CD4-positive, alpha-beta T cell (primary cell): ENCODE data around the gene SAMHD1. TPM values are rescaled to one million over a fixed set of nuclear protein-coding genes. Genes with fewer than 3 reads are reported as not detected.
A peak's percentile ranks its signal among the peaks of the same experiment; 100 is the strongest.
"Not testable (repeated sequence)": the region's sequence is repeated elsewhere in the genome, so short reads cannot be mapped to it uniquely, and the experiment has no call there.

Source experiments
- ATAC-seq: fragments of 200-7000 bp; cut with Tn5 transposase; one replicate; pipeline ENCODE4 v1.10.0; 2022; ENCODE audit warnings: mild to moderate bottlenecking; ENCODE audit not compliant: poor library complexity
- CTCF ChIA-PET: fragments of 350-600 bp; sonication (Branson Sonifier 250); formaldehyde crosslinking; loops from one replicate; lab custom pipeline; 2021; ENCODE audit warnings: antibody characterized with exemption, inconsistent platforms; lab: Charles Lee
- POLR2A ChIA-PET: fragments of 350-600 bp; sonication (Branson Sonifier 250); formaldehyde crosslinking; loops from one replicate; lab custom pipeline; 2021; ENCODE audit warnings: antibody characterized with exemption, inconsistent platforms; lab: Charles Lee
- DNase-seq, 14 experiments: peaks; one replicate each; pipeline ENCODE4 v3.0.0-alpha.2; 2013 to 2020; ENCODE audit warnings: mixed read lengths in 2 of 14
- H3K27ac ChIP-seq, 2 donors: one replicate each; pipeline versions ENCODE4 v1.5.1 to v1.7.0; 2013; ENCODE audit warnings: low read length in 2 of 2, low read depth in 1 of 2, mild to moderate bottlenecking in 1 of 2
- H3K27me3 ChIP-seq, 2 experiments: 1 replicate in 1 of 2; 2 replicates in 1 of 2; pipeline versions ENCODE4 v1.6.1 to v1.7.0; 2013; ENCODE audit warnings: low read length in 2 of 2, control low read depth in 1 of 2, mild to moderate bottlenecking in 1 of 2, moderate library complexity in 1 of 2; ENCODE audit not compliant: insufficient read depth in 2 of 2, control insufficient read depth in 1 of 2
- H3K36me3 ChIP-seq: one replicate; pipeline ENCODE4 v1.6.1; 2013; ENCODE audit warnings: low read length, control low read depth; ENCODE audit not compliant: insufficient read depth
- H3K4me1 ChIP-seq: one replicate; pipeline ENCODE4 v1.6.1; 2013; ENCODE audit warnings: low read length, control low read depth; ENCODE audit not compliant: insufficient read depth
- H3K4me3 ChIP-seq: one replicate; pipeline ENCODE4 v1.5.1; 2013; ENCODE audit warnings: mild to moderate bottlenecking, low read length, moderate library complexity
- H3K9me3 ChIP-seq, 2 experiments: 1 replicate in 1 of 2; 2 replicates in 1 of 2; pipeline versions ENCODE4 v1.6.1 to v1.7.0; 2013; ENCODE audit warnings: low read length in 2 of 2, mild to moderate bottlenecking in 2 of 2, control low read depth in 1 of 2, moderate library complexity in 1 of 2; ENCODE audit not compliant: control insufficient read depth in 1 of 2, insufficient read depth in 1 of 2
- H3K27ac Mint-ChIP-seq: one replicate; pipeline ENCODE4 v1.8.0; 2020; ENCODE audit warnings: mixed read lengths
- H3K27me3 Mint-ChIP-seq: one replicate; pipeline ENCODE4 v1.8.0; 2021; ENCODE audit warnings: mixed read lengths
- H3K36me3 Mint-ChIP-seq: one replicate; pipeline ENCODE4 v1.8.0; 2021; ENCODE audit warnings: low read depth, mixed read lengths
- H3K4me1 Mint-ChIP-seq: one replicate; pipeline ENCODE4 v1.8.0; 2021; ENCODE audit warnings: low read depth, mixed read lengths
- H3K4me3 Mint-ChIP-seq: one replicate; pipeline ENCODE4 v1.8.0; 2020; ENCODE audit warnings: mild to moderate bottlenecking, mixed read lengths
- H3K9me3 Mint-ChIP-seq: one replicate; pipeline ENCODE4 v1.8.0; 2020; ENCODE audit warnings: mixed read lengths
- intact Hi-C, 2 experiments: fragments of 100-400 bp; cut with DNase I in 1 of 2; cut with micrococcal nuclease in 1 of 2; formaldehyde crosslinking; loops; one replicate each; pipeline versions ENCODE4 v1.15.1 to v1.9.0; 2023 to 2025; cut with DNase I, micrococcal nuclease
- total RNA-seq, 174 experiments: library from RNA in 2 of 174; stranded (reverse) in 2 of 174; gene quantifications; one replicate each; pipeline ENCODE4 v1.2.3 and lab custom pipeline; 2021 to 2026
- TF ChIP-seq, protein P1 (sequence below): fragments of 200-600 bp; IDR thresholded peaks from one replicate; pipeline ENCODE4 v1.8.0; 2022; ENCODE audit warnings: antibody characterized with exemption, mild to moderate bottlenecking

Gene SAMHD1
- total RNA-seq, 2 experiments from 2014 or later = 232 to 239 TPM

- TF ChIP-seq, protein P1, sequence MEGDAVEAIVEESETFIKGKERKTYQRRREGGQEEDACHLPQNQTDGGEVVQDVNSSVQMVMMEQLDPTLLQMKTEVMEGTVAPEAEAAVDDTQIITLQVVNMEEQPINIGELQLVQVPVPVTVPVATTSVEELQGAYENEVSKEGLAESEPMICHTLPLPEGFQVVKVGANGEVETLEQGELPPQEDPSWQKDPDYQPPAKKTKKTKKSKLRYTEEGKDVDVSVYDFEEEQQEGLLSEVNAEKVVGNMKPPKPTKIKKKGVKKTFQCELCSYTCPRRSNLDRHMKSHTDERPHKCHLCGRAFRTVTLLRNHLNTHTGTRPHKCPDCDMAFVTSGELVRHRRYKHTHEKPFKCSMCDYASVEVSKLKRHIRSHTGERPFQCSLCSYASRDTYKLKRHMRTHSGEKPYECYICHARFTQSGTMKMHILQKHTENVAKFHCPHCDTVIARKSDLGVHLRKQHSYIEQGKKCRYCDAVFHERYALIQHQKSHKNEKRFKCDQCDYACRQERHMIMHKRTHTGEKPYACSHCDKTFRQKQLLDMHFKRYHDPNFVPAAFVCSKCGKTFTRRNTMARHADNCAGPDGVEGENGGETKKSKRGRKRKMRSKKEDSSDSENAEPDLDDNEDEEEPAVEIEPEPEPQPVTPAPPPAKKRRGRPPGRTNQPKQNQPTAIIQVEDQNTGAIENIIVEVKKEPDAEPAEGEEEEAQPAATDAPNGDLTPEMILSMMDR = no peak
- H3K4me1 ChIP-seq = peaks cover 67% of the 10 kb centered on the region
- peaks cover 87% of the 10 kb centered on the region for H3K36me3 Mint-ChIP-seq
- no peaks in the 10 kb centered on the region for H3K27me3 ChIP-seq
- DNase-seq (no peak), ATAC-seq (no peak)
- no peaks in the 10 kb centered on the region for H3K9me3 ChIP-seq
- peaks cover 64% of the 10 kb centered on the region for H3K4me1 Mint-ChIP-seq
- intact Hi-C loops = no loop called here
- no peak overlapping the region for H3K4me3 ChIP-seq
- ChIA-PET POLR2A (interaction anchor here (1.0 kb wide), 2 partner anchors 19 to 79 kb away, joined by 3 to 4 read pairs; no protein-coding TSS in a partner anchor), CTCF (interaction anchor here (0.8 to 2.0 kb wide), 2 partner anchors 17 to 71 kb away, joined by 3 to 4 read pairs; no protein-coding TSS in a partner anchor)
- peak overlapping the region; percentile 86 for H3K27ac Mint-ChIP-seq
- H3K27ac ChIP-seq = peak overlapping the region in 1 of 2 donors; percentile 5
- H3K27me3 Mint-ChIP-seq = no peaks in the 10 kb centered on the region
- H3K36me3 ChIP-seq = peaks cover 90% of the 10 kb centered on the region
- H3K9me3 Mint-ChIP-seq = no peaks in the 10 kb centered on the region
- no peak overlapping the region for H3K4me3 Mint-ChIP-seq
Observed at GRCh38 chr20:36936341-36936740, 15.2 kb downstream of the SAMHD1 start.

DNA sequence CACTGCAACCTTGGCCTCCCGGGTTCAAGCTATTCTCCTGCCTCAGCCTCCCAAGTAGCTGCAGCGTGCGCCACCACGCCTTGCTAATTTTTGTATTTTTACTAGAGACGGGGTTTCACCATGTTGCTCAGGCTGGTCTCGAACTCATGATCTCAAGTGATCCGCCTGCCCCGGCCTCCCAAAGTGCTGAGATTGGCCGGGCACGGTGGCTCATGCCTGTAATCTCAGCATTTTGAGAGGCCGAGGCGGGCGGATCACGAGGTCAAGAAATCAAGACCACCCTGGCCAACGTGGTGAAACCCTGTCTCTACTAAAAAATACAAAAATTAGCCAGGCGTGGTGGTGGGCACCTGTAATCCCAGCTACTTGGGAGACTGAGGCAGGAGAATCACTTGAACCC is 17.9 kb downstream of the SAMHD1 start:
- ATAC-seq = not testable (repeated sequence)

GRCh38 chr20:36932476-36933426 is 18.8 kb downstream of the SAMHD1 start:
- peak overlapping the region; percentile 81 for H3K27ac Mint-ChIP-seq
- Histone ChIP-seq H3K9me3 (no peaks in the 10 kb centered on the region), H3K36me3 (peaks cover 89% of the 10 kb centered on the region), H3K4me3 (no peak overlapping the region), H3K27ac (peak overlapping the region in 1 of 2 donors; percentile 21), H3K4me1 (peaks cover 68% of the 10 kb centered on the region), H3K27me3 (no peaks in the 10 kb centered on the region)
- DNase-seq = peak in 1 of 14 experiments; percentile 16
- CTCF ChIA-PET = interaction anchor here (1.2 to 1.4 kb wide), 2 partner anchors 11 to 14 kb away, joined by 3 read pairs; no protein-coding TSS in a partner anchor
- H3K36me3 Mint-ChIP-seq = peaks cover 92% of the 10 kb centered on the region
- ATAC-seq = no peak
- peaks cover 64% of the 10 kb centered on the region for H3K4me1 Mint-ChIP-seq
- TF ChIP-seq, protein P1 = no peak
- no peaks in the 10 kb centered on the region for H3K9me3 Mint-ChIP-seq
- intact Hi-C loops = loop anchor here in 1 of 2 experiments (5.0 kb wide), 1 partner anchor 150 kb away; no protein-coding TSS in a partner anchor
- peak overlapping the region; percentile 37 for H3K4me3 Mint-ChIP-seq
- H3K27me3 Mint-ChIP-seq = no peaks in the 10 kb centered on the region
- POLR2A ChIA-PET = interaction anchor here (0.6 to 1.2 kb wide), 2 partner anchors 11 to 44 kb away, joined by 3 to 4 read pairs; no protein-coding TSS in a partner anchor

More for the DNA sequence above, 17.9 kb downstream of the SAMHD1 start:
- H3K9me3 Mint-ChIP-seq, H3K27ac Mint-ChIP-seq, H3K27ac ChIP-seq, POLR2A ChIA-PET, H3K27me3 Mint-ChIP-seq, H3K27me3 ChIP-seq, DNase-seq, H3K4me3 ChIP-seq, H3K9me3 ChIP-seq, CTCF ChIA-PET, H3K4me3 Mint-ChIP-seq: not testable (repeated sequence)
- Mint-ChIP-seq H3K4me1 (peaks cover 64% of the 10 kb centered on the region), H3K36me3 (peaks cover 92% of the 10 kb centered on the region)
- intact Hi-C loops = loop anchor here in 1 of 2 experiments (5.0 kb wide), 1 partner anchor 149 kb away; no protein-coding TSS in a partner anchor
- Histone ChIP-seq H3K36me3 (peaks cover 90% of the 10 kb centered on the region), H3K4me1 (peaks cover 74% of the 10 kb centered on the region)

DNA sequence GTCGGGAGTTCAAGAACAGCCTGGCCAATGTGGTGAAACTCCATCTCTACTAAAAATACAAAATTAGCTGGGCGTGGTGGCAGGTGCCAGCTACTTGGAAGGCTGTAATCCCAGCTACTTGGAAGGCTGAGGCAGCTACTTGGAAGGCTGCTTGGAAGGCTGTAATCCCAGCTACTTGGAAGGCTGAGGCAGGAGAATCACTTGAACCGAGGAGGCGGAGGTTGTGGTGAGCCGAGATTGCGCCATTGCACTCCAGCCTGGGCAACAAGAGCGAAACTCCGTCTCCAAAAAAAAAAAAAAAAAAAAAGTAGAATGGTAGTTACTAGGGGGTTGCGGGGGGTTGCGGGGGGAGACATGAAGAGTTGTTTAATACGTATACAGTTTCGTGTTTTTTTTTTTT is 19.4 kb downstream of the SAMHD1 start:
- peaks cover 69% of the 10 kb centered on the region for H3K4me1 ChIP-seq
- H3K27me3 Mint-ChIP-seq, H3K27me3 ChIP-seq, ATAC-seq, H3K9me3 ChIP-seq, H3K9me3 Mint-ChIP-seq, H3K4me3 ChIP-seq: not testable (repeated sequence)
- intact Hi-C loops = loop anchor here in 1 of 2 experiments (5.0 kb wide), 1 partner anchor 150 kb away; no protein-coding TSS in a partner anchor
- POLR2A ChIA-PET = interaction anchor here (0.9 to 1.5 kb wide), 3 partner anchors 12 to 43 kb away, joined by 3 to 4 read pairs (median 3); no protein-coding TSS in a partner anchor
- CTCF ChIA-PET = interaction anchor here (1.2 to 1.4 kb wide), 2 partner anchors 12 to 13 kb away, joined by 3 read pairs; no protein-coding TSS in a partner anchor
- peak overlapping the region; percentile 48 for H3K4me3 Mint-ChIP-seq
- H3K4me1 Mint-ChIP-seq = peaks cover 58% of the 10 kb centered on the region
- H3K36me3 ChIP-seq = peaks cover 89% of the 10 kb centered on the region
- peak overlapping the region; percentile 99 for H3K27ac Mint-ChIP-seq
- peaks cover 92% of the 10 kb centered on the region for H3K36me3 Mint-ChIP-seq
- H3K27ac ChIP-seq = peak overlapping the region; percentile 21 to 46
- peak in 1 of 14 experiments; percentile 7 for DNase-seq
